ENCODE results near the gene TRAM2. TPM values are rescaled to one million over a fixed set of nuclear protein-coding genes. Genes with fewer than 3 reads are reported as not detected.

TRAM2 gene
- total and polyA plus RNA-seq, 8 donors, result 1.9 to 11.2 (median 5.0) TPM

- Histone ChIP-seq H3K27me3 (no peaks in the 10 kb centered on the region), H3K4me1 (no peaks in the 10 kb centered on the region), H3K9me3 (no peaks in the 10 kb centered on the region), H3K27ac (no peak overlapping the region), H3K4me3 (no peak overlapping the region), H3K36me3 (no peaks in the 10 kb centered on the region)
- 94 to 97% methylated on average over 8 of the region's 8 CpGs for WGBS, 2 donors
- intact Hi-C loops (cut with DNase I), result no loop called here
- ATAC-seq, result no peak
- FAIRE-seq, result no peak
- no peak for DNase-seq
- no peak for TF ChIP-seq CTCF (IDR thresholded peaks at IDR 0.05)
Observed at GRCh38 chr6:52529311-52529710, 47.5 kb downstream of the TRAM2 start.

GRCh38 chr6:52527436-52527835 lies 49.4 kb downstream of the TRAM2 start:
- WGBS, 2 donors, result 92 to 94% methylated on average over 7 of the region's 7 CpGs
- H3K4me3 ChIP-seq, result no peak overlapping the region
- no peak for TF ChIP-seq CTCF (IDR thresholded peaks at IDR 0.05)
- H3K4me1 ChIP-seq, result peaks cover 0 to 8% (median 0%) of the 10 kb centered on the region in 3 donors
- no peak overlapping the region for H3K27ac ChIP-seq
- no peaks in the 10 kb centered on the region for H3K27me3 ChIP-seq
- intact Hi-C loops (cut with DNase I), result no loop called here
- DNase-seq, result no peak
- H3K9me3 ChIP-seq, result no peaks in the 10 kb centered on the region
- no peak for FAIRE-seq
- no peaks in the 10 kb centered on the region for H3K36me3 ChIP-seq
- no peak for ATAC-seq

GRCh38 chr6:52526634-52527033 lies 50.2 kb downstream of the TRAM2 start:
- FAIRE-seq, result no peak
- Histone ChIP-seq H3K27ac (no peak overlapping the region), H3K36me3 (no peaks in the 10 kb centered on the region), H3K4me3 (no peak overlapping the region), H3K4me1 (peaks cover 0 to 10% (median 0%) of the 10 kb centered on the region in 3 donors), H3K9me3 (no peaks in the 10 kb centered on the region), H3K27me3 (no peaks in the 10 kb centered on the region)
- no peak for ATAC-seq
- DNase-seq, result no peak
- 86 to 95% methylated on average over 4 of the region's 4 CpGs for WGBS, 2 donors
- TF ChIP-seq CTCF (IDR thresholded peaks at IDR 0.05), result no peak
- intact Hi-C loops (cut with DNase I), result no loop called here

GRCh38 chr6:52524918-52525317 lies 51.9 kb downstream of the TRAM2 start:
- Histone ChIP-seq H3K9me3 (no peaks in the 10 kb centered on the region), H3K27me3 (no peaks in the 10 kb centered on the region), H3K4me1 (peaks cover 0 to 10% (median 0%) of the 10 kb centered on the region in 3 donors), H3K4me3 (no peak overlapping the region), H3K27ac (no peak overlapping the region), H3K36me3 (no peaks in the 10 kb centered on the region)
- WGBS, 2 donors, result 89 to 96% methylated on average over 4 of the region's 4 CpGs
- ATAC-seq (no peak), DNase-seq (no peak), FAIRE-seq (no peak)
- no peak for TF ChIP-seq CTCF (IDR thresholded peaks at IDR 0.05)
- intact Hi-C loops (cut with DNase I), result no loop called here

GRCh38 chr6:52523378-52524142 lies 53.3 kb downstream of the TRAM2 start:
- H3K9me3 ChIP-seq, result no peaks in the 10 kb centered on the region
- WGBS, 2 donors, result 61 to 67% methylated on average over 6 of the region's 6 CpGs
- DNase-seq, result no peak
- no peaks in the 10 kb centered on the region for H3K36me3 ChIP-seq
- no peak for ATAC-seq
- H3K4me3 ChIP-seq, result no peak overlapping the region
- no peaks in the 10 kb centered on the region for H3K27me3 ChIP-seq
- H3K4me1 ChIP-seq, result peaks cover 0 to 10% (median 0%) of the 10 kb centered on the region in 3 donors
- intact Hi-C loops (cut with DNase I), result no loop called here
- H3K27ac ChIP-seq, result no peak overlapping the region
- FAIRE-seq, result no peak
- TF ChIP-seq CTCF (IDR thresholded peaks at IDR 0.05), result no peak
